H9 (cell line): Measurements from ENCODE around the gene GYS2. TPM values are rescaled to one million over a fixed set of nuclear protein-coding genes. Genes with fewer than 3 reads are reported as not detected.

Source experiments
- DNase-seq: peaks from one replicate; pipeline ENCODE4 v3.0.0-alpha.2; 2017
- H2AFZ ChIP-seq: one replicate; pipeline ENCODE4 v1.6.1; 2013; ENCODE audit warnings: mild to moderate bottlenecking, low read length, control low read depth, moderate library complexity
- H2AK5ac ChIP-seq: 2 replicates; pipeline ENCODE4 v1.6.1; 2013; ENCODE audit warnings: low read length, control low read depth, mixed read lengths; ENCODE audit not compliant: insufficient read length
- H2BK120ac ChIP-seq: one replicate; pipeline ENCODE4 v1.6.1; 2013; ENCODE audit warnings: low read depth, mild to moderate bottlenecking, low read length, control low read depth, inconsistent platforms; ENCODE audit not compliant: poor library complexity, severe bottlenecking
- H2BK12ac ChIP-seq: 2 replicates; pipeline ENCODE4 v1.6.1; 2013; ENCODE audit warnings: low read length, control low read depth, mixed read lengths, low read depth; ENCODE audit not compliant: insufficient read length
- H2BK15ac ChIP-seq: 2 replicates; pipeline ENCODE4 v1.6.1; 2013; ENCODE audit warnings: low read depth, low read length, control low read depth
- H2BK20ac ChIP-seq: one replicate; pipeline ENCODE4 v1.6.1; 2013; ENCODE audit warnings: low read depth, mild to moderate bottlenecking, low read length, control low read depth, inconsistent platforms; ENCODE audit not compliant: poor library complexity, severe bottlenecking
- H2BK5ac ChIP-seq: 2 replicates; pipeline ENCODE4 v1.6.1; 2013; ENCODE audit warnings: low read length, control low read depth, mixed read lengths; ENCODE audit not compliant: insufficient read length
- H3K14ac ChIP-seq: 2 replicates; pipeline ENCODE4 v1.6.1; 2013; ENCODE audit warnings: low read length, control low read depth; ENCODE audit not compliant: insufficient read depth
- H3K18ac ChIP-seq: 2 replicates; pipeline ENCODE4 v1.6.1; 2013; ENCODE audit warnings: low read depth, mild to moderate bottlenecking, mixed read lengths, low read length, control low read depth; ENCODE audit not compliant: insufficient read length
- H3K23ac ChIP-seq: 2 replicates; pipeline ENCODE4 v1.6.1; 2013; ENCODE audit warnings: low read length, control low read depth, mixed read lengths, low read depth; ENCODE audit not compliant: insufficient read length
- H3K23me2 ChIP-seq: 2 replicates; pipeline ENCODE4 v1.6.1; 2013; ENCODE audit warnings: low read depth, mild to moderate bottlenecking, mixed read lengths, low read length, control low read depth; ENCODE audit not compliant: insufficient read length, poor library complexity, severe bottlenecking
- H3K27ac ChIP-seq: 2 replicates; pipeline ENCODE4 v1.5.1; 2013; ENCODE audit warnings: low read length, control low read depth, mixed read lengths, low read depth; ENCODE audit not compliant: insufficient read length
- H3K27me3 ChIP-seq: 2 replicates; pipeline ENCODE4 v1.6.1; 2013; ENCODE audit warnings: low read length, control low read depth, inconsistent platforms; ENCODE audit not compliant: insufficient read depth
- H3K4ac ChIP-seq: 2 replicates; pipeline ENCODE4 v1.6.1; 2013; ENCODE audit warnings: low read depth, mild to moderate bottlenecking, control low read depth, inconsistent platforms, low read length, moderate library complexity
- H3K4me1 ChIP-seq: 2 replicates; pipeline ENCODE4 v1.6.1; 2013; ENCODE audit warnings: low read length, control low read depth, inconsistent platforms; ENCODE audit not compliant: insufficient read depth
- H3K4me2 ChIP-seq: 2 replicates; pipeline ENCODE4 v1.6.1; 2013; ENCODE audit warnings: low read length, control low read depth, mixed read lengths; ENCODE audit not compliant: insufficient read length, insufficient read depth
- H3K56ac ChIP-seq: 2 replicates; pipeline ENCODE4 v1.6.1; 2013; ENCODE audit warnings: low read depth, mild to moderate bottlenecking, mixed read lengths, low read length, control low read depth; ENCODE audit not compliant: insufficient read length
- H3K79me1 ChIP-seq: 2 replicates; pipeline ENCODE4 v1.6.1; 2013; ENCODE audit warnings: low read depth, mild to moderate bottlenecking, moderate library complexity, low read length, control low read depth, inconsistent platforms; ENCODE audit not compliant: insufficient read depth, poor library complexity, severe bottlenecking
- H3K79me2 ChIP-seq: 2 replicates; pipeline ENCODE4 v1.6.1; 2013; ENCODE audit warnings: low read length, control low read depth, inconsistent platforms; ENCODE audit not compliant: insufficient read depth
- H3K9ac ChIP-seq: 2 replicates; pipeline ENCODE4 v1.6.1; 2013; ENCODE audit warnings: low read length, control low read depth, mixed read lengths; ENCODE audit not compliant: insufficient read length; ENCODE audit errors: extremely low read depth
- H3K9me3 ChIP-seq: one replicate; pipeline ENCODE4 v1.6.1; 2013; ENCODE audit warnings: low read depth, low read length, inconsistent platforms; ENCODE audit not compliant: control insufficient read depth
- H3T11ph ChIP-seq: one replicate; pipeline ENCODE4 v1.6.1; 2013; ENCODE audit warnings: mild to moderate bottlenecking, low read length, control low read depth, inconsistent platforms
- H4K20me1 ChIP-seq: one replicate; pipeline ENCODE4 v1.6.1; 2013; ENCODE audit not compliant: control insufficient read depth, insufficient read length, insufficient read depth
- H4K5ac ChIP-seq: 2 replicates; pipeline ENCODE4 v1.6.1; 2013; ENCODE audit warnings: low read depth, mild to moderate bottlenecking, mixed read lengths, low read length, control low read depth; ENCODE audit not compliant: insufficient read length
- H4K8ac ChIP-seq: replicated peaks from 2 replicates; pipeline ENCODE4 v1.6.1; 2013; ENCODE audit warnings: low read length, control low read depth, mixed read lengths, low read depth; ENCODE audit not compliant: insufficient read length
- H4K91ac ChIP-seq: 2 replicates; pipeline ENCODE4 v1.6.1; 2013; ENCODE audit warnings: low read depth, mild to moderate bottlenecking, moderate library complexity, mixed read lengths, low read length, control low read depth; ENCODE audit not compliant: insufficient read length
- H3K27ac Mint-ChIP-seq, 3 experiments: 2 replicates in 2 of 3; 3 replicates in 1 of 3; pipeline ENCODE4 v1.8.0; 2020 to 2021; ENCODE audit warnings: mixed read lengths in 3 of 3, mild to moderate bottlenecking in 1 of 3, moderate library complexity in 1 of 3
- H3K27me3 Mint-ChIP-seq: 2 replicates; pipeline ENCODE4 v1.8.0; 2021; ENCODE audit warnings: low read depth, mild to moderate bottlenecking, moderate library complexity, mixed read lengths
- H3K36me3 Mint-ChIP-seq, 3 experiments: 2 replicates in 2 of 3; 3 replicates in 1 of 3; pipeline ENCODE4 v1.8.0; 2020 to 2021; ENCODE audit warnings: low read depth in 3 of 3, mixed read lengths in 3 of 3; ENCODE audit not compliant: insufficient read depth in 1 of 3
- H3K4me1 Mint-ChIP-seq, 2 experiments: 2 replicates each; pipeline ENCODE4 v1.8.0; 2020; ENCODE audit warnings: mixed read lengths in 2 of 2
- H3K4me3 Mint-ChIP-seq, 2 experiments: 2 replicates in 1 of 2; 3 replicates in 1 of 2; pipeline ENCODE4 v1.8.0; 2020 to 2021; ENCODE audit warnings: mild to moderate bottlenecking in 2 of 2, mixed read lengths in 2 of 2, moderate library complexity in 1 of 2
- H3K9me3 Mint-ChIP-seq, 2 experiments: 2 replicates in 1 of 2; 3 replicates in 1 of 2; pipeline ENCODE4 v1.8.0; 2020; ENCODE audit warnings: mild to moderate bottlenecking in 2 of 2, mixed read lengths in 2 of 2, moderate library complexity in 1 of 2
- CTCF ChIP-seq: fragments of 200-600 bp; sonication (generic); conservative IDR thresholded peaks from 3 replicates; pipeline ENCODE4 v1.8.0; 2021; ENCODE audit warnings: antibody characterized with exemption, mild to moderate bottlenecking
- whole genome bisulfite sequencing: extraction: QIAGEN DNeasy Blood & Tissue Kit; methylation state at CpG from one replicate; pipeline ENCODE4 v1.1.7; 2013; ENCODE audit warnings: missing lambda C conversion rate, low lambda C conversion rate, mixed read lengths; ENCODE audit not compliant: insufficient read length; ENCODE audit errors: extremely low coverage; 5-methylcytosine and 5-hydroxymethylcytosine counted together
- total RNA-seq: library from RNA; stranded (reverse); gene quantifications from 2 replicates; pipeline ENCODE4 v1.2.1, GENCODE V29; 2021

Gene GYS2
- total RNA-seq, 1 experiment from 2014 or later, result not detected

- Mint-ChIP-seq H3K4me1 (no peaks in the 10 kb centered on the region), H3K9me3 (no peaks in the 10 kb centered on the region; a peak in 2 of 5 replicates), H3K36me3 (no peaks in the 10 kb centered on the region), H3K27me3 (no peaks in the 10 kb centered on the region), H3K27ac (no peak overlapping the region), H3K4me3 (no peak overlapping the region)
- H3K27ac ChIP-seq, result no peak overlapping the region
- DNase-seq, result no peak
- no peak overlapping the region for H3K4me2 ChIP-seq
- H4K8ac ChIP-seq, result no peak overlapping the region
- no peak overlapping the region for H2BK5ac ChIP-seq
- H3K79me1 ChIP-seq, result no peaks in the 10 kb centered on the region
- no CpG with 5 or more reads among the region's 4 CpGs for WGBS
- no peaks in the 10 kb centered on the region for H3K79me2 ChIP-seq
- H2AK5ac ChIP-seq, result no peak overlapping the region
- no peak overlapping the region for H3K4ac ChIP-seq
- no peak overlapping the region for H2BK120ac ChIP-seq
- no peaks in the 10 kb centered on the region for H3K23me2 ChIP-seq
- no peak overlapping the region for H4K5ac ChIP-seq
- TF ChIP-seq CTCF, result no peak
- no peak overlapping the region for H3K14ac ChIP-seq
- no peak overlapping the region for H2BK20ac ChIP-seq
- no peaks in the 10 kb centered on the region for H3K9me3 ChIP-seq
- no peaks in the 10 kb centered on the region for H4K20me1 ChIP-seq
- H3K23ac ChIP-seq, result no peak overlapping the region
- H3K18ac ChIP-seq, result no peak overlapping the region
- no peak overlapping the region for H4K91ac ChIP-seq
- no peak overlapping the region for H3K9ac ChIP-seq
- H2AFZ ChIP-seq, result no peak overlapping the region
- H3K27me3 ChIP-seq, result no peaks in the 10 kb centered on the region
- H2BK15ac ChIP-seq, result no peak overlapping the region
- no peaks in the 10 kb centered on the region for H3K4me1 ChIP-seq
- no peak overlapping the region for H3K56ac ChIP-seq
- H2BK12ac ChIP-seq, result no peak overlapping the region
- H3T11ph ChIP-seq, result no peak overlapping the region
Observed at GRCh38 chr12:21583587-21583986, 21.1 kb downstream of the GYS2 start.
